HG02763 (cell line): Measurements from ENCODE around the gene UTP15.
A peak's percentile ranks its signal among the peaks of the same experiment; 100 is the strongest.

Experiments
- ATAC-seq: cut with Tn5 transposase; IDR thresholded peaks from one replicate; pipeline ENCODE4 v1.9.1; 2021; ENCODE audit warnings: mild to moderate bottlenecking, moderate library complexity; ENCODE audit not compliant: unreplicated experiment

The UTP15 gene, protein sequence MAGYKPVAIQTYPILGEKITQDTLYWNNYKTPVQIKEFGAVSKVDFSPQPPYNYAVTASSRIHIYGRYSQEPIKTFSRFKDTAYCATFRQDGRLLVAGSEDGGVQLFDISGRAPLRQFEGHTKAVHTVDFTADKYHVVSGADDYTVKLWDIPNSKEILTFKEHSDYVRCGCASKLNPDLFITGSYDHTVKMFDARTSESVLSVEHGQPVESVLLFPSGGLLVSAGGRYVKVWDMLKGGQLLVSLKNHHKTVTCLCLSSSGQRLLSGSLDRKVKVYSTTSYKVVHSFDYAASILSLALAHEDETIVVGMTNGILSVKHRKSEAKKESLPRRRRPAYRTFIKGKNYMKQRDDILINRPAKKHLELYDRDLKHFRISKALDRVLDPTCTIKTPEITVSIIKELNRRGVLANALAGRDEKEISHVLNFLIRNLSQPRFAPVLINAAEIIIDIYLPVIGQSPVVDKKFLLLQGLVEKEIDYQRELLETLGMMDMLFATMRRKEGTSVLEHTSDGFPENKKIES

GRCh38 chr5:73565139-73565968 is at the start of gene UTP15, which contains the start of gene ANKRA2:
Gene UTP15, plus strand, starts transcription at chr5:73565743. Its CDS starts 1,602 bp downstream, at chr5:73567345.
Gene ANKRA2, minus strand, starts transcription at chr5:73565639. Its CDS starts 2,758 bp downstream, at chr5:73562881.
- ATAC-seq = peak; percentile 95

GRCh38 chr5:73519531-73520283 is 45.8 kb upstream of the UTP15 start:
- ATAC-seq = peak; percentile 90

- no peak for ATAC-seq
These were observed 42.6 kb upstream of the UTP15 start for GRCh38 chr5:73522989-73523388.

GRCh38 chr5:73523861-73524260 is 41.7 kb upstream of the UTP15 start:
- ATAC-seq = no peak

- no peak for ATAC-seq
These were observed 39.8 kb upstream of the UTP15 start for GRCh38 chr5:73525606-73526203.

DNA sequence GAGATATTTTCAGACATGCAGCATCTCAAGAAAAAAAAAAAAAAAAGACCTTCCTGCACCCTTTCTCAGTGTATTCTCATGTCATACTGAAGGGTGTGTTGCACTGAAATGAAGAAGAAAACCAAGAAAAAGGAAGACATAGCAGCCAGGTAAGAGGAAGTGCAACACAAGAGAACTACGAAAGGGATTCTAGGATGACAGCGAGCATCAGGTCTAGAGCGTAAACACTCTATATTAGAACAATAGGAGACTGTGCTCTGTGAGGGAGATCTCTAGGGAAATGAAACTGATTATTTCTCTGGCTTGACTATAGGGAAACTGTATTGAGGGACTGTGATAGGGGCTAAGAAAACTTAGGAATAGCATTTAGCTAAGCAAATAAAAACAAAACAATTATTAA is 37.3 kb upstream of the UTP15 start:
- no peak for ATAC-seq

DNA sequence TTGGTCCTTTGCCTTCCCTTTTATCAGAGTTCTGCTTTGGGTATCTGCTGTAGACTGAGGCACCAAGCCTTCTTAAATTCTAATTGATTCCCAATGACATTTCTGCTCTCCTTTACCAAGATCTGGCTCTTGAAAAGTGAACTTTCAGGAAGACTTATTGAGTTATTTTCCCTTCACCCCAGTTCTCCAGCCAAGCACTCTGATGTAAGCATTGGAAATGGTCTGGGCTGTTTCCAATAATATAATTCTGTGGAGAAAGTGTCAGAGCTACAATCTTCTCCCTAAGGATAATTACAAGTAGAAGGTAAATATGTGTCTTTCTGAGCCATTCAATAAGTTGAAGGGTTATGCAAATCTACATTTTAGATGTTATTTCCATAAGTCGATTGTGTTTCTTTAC is 36.5 kb upstream of the UTP15 start:
- ATAC-seq = no peak

- ATAC-seq = no peak
These were observed 34.2 kb upstream of the UTP15 start for GRCh38 chr5:73531356-73531755.

DNA sequence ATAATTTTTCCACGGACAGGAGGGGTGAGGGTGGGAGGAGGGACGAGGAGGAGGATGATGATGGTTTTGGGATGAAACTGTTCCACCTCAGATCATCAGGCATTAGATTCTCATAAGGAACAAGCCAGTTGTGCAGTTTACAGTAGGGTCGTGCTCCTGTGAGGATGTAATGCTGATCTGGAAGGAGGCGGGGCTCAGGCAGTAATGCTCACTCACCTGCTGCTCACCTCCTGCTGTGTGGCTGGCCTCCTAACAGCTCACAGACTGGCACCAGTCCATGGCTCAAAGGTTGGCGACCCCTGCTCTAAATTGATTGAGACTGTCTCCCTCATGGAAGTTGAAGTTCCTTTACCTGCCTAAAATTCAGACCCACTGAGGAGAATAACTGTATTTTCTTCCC is 33.3 kb upstream of the UTP15 start:
- no peak for ATAC-seq

- no peak for ATAC-seq
These were observed 31.4 kb upstream of the UTP15 start for GRCh38 chr5:73534011-73534644.

GRCh38 chr5:73534971-73535370 is 30.6 kb upstream of the UTP15 start:
- no peak for ATAC-seq

GRCh38 chr5:73539730-73540129 is 25.8 kb upstream of the UTP15 start:
- no peak for ATAC-seq

- ATAC-seq = no peak
These were observed 25.4 kb upstream of the UTP15 start for GRCh38 chr5:73540192-73540591.

GRCh38 chr5:73542020-73542419 is 23.5 kb upstream of the UTP15 start:
- ATAC-seq = no peak

DNA sequence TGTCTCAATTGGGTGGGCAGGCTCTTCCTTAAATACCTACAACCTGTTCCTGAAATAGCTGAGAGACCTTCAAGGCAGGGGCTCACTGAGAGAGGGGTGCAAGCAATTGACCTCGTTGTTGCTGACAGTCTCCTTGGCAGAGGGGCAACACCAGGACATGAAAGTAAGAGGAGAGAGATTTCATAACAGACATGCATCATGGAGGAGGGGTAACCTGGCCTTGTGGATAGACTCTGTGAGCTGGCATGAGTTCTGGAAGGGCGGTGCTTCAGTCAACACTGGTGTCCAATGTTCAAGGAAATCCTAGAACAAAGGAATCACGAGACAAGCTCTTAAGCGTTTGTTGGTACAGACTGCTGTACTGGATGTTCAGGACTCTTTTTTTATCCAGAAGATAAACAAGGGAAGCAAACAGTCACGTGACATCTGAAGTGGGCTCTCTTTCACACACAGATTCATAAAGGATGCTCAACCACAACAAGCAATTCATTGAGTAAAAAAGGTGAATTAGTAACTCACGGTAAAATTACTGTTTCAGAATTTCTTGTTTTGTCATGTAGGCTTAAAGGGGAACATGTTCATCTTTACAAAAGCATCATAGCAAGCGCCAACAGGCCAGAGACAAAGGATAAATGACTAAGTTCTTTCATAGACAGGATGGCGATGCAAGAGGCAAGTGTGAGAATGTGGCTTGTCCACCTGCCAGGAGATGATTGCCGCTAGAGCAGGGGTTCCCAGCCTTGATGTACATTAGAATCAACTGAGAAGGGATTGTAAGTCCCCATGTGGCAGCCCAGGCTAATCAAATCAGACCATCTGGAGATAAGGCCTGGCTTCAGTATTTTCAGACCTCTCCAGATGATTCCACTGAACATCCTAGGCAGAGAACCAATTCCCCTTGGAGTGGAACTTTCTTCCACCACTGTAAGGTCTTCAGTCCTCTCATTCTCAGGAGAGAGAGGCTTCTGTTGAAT is 20.8 kb upstream of the UTP15 start:
- ATAC-seq = no peak

DNA sequence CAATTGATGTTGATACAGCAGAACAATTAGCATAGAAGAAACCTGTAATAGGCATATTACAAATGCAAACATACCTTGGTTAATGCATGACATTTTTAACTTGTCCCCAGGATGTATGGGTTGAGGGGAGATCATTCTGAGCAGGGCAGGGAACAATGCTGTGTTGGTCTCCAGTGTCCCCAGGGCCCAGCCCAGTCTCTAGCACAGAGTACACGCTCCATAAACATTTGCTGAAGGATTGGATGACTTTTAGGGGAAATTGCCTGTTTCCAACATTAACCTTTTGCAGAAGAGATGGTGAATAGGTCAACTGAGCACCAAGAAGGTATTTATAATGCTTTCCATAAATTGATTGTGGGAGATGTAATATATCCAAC is 20.2 kb upstream of the UTP15 start:
- ATAC-seq = no peak

DNA sequence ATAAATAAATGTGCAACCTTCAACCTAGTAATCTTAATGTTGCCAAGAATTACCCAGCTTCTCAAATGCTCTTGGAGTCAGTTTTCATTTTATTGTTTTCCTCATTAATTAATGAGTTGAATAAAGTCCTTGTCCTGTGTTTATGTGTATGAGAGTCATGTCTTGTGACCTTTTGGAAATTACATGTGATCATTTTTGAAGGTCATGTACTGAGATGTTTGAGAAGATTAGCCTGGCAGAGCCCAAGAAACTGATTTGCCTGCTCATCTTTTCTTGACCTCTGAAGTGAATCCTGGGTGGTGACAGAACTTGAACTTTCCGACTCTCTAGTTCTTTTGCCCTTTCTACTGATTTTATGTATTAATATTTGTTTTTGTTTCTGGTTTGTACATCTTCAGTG is 15.5 kb upstream of the UTP15 start:
- no peak for ATAC-seq

- no peak for ATAC-seq
These were observed 12.9 kb upstream of the UTP15 start for GRCh38 chr5:73552642-73553041.

DNA sequence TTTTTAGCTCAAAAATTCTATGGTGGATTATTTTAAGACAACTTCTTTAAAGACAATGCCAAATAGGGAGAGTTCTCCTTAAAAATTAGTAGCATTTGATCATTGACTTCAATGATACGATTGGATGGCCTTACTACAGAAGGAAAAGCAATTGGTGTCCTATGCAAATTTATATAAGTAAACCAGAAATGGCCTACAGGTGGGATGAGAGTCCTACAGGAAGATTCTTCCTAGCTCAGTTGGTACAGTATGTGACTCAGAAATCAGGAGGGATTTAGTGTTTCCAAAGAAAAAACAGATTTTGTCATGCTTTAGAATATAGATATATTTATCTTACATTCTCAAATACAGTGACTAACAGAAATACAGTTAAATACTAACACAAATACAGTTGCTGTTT is 6.6 kb upstream of the UTP15 start:
- no peak for ATAC-seq
